Islet of Langerhans (tissue), 1 donor: Measurements from ENCODE around the gene SIAE.

Source experiments
- FAIRE-seq: peaks from one replicate; lab custom pipeline; 2011; peaks lifted over from hg19 to GRCh38; lab: Jason Lieb, UNC

The SIAE gene

DNA sequence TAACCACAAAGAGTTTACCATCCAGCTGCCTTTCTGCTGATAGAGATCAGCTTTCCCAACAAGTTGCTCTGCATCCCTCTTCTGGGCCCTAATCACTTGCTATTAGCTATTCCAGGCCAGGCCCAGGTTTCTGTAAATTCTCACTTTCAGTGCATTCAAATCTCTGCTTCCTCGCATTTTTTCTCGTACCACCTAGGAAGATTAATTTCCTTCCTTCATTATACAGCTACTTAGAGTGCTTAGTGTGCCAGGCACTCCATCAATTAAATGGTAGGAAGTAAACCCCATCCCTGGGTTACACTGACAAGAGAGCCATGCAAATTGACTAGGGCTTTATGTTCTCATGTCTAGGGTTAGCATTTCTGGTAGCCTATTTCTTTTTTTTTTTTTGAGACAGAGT lies 9.7 kb downstream of the SIAE start:
- no peak for FAIRE-seq

DNA sequence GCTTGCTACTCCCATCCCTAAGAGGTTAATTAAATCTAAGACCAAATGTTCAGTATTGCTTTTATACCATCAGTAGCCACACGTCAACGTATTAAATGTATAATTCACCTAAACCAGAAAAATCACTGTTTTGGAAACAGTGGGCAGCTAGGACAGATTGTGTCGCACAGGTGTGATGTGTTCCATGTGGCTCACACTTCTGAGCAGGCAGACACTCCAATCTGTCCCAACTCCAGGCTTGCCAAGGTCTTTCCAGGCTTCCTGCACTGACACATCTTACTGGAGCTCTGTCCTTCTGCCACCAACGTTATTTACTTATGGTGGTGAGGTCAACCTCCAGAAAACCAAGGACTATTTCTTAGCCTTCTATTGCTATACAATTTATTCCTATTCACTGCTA lies 11.4 kb downstream of the SIAE start:
- no peak for FAIRE-seq

DNA sequence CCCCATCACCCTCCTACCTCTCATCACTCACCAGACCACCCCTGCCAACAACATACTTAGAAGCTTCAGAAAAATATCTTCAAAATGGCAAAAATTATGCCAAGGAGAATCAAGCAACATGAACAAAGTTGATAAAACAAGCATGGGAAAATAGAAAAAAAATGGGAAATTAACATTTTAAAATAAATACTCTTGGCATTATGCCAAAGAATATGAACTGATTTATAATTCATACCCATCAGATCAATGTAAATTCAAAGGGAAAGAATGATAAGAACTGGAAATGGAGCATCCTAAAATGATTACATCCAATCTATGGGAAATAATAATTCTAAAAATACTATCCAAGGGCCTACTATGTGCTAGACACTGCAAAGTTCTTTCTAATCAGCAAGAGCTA lies 12.0 kb downstream of the SIAE start:
- peak; percentile 9 for FAIRE-seq

DNA sequence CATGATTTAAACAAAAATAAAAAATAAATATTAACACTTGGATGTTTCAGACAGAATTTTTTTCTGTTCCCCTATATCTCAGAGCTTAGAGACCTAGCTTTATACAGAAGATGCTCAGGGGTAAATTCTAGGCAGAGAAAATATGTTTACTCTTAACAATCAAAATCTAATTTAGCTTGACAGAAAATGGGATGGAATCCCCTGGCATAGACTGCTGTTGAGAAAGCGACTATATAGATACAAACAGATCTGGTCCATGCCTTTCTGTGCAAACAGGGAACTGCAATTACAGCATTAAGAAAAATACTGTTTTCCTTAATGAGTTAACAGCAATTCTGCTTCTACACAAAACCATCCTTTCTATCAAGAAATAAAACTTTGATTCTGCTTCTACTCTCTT lies 14.6 kb downstream of the SIAE start:
- FAIRE-seq = no peak

DNA sequence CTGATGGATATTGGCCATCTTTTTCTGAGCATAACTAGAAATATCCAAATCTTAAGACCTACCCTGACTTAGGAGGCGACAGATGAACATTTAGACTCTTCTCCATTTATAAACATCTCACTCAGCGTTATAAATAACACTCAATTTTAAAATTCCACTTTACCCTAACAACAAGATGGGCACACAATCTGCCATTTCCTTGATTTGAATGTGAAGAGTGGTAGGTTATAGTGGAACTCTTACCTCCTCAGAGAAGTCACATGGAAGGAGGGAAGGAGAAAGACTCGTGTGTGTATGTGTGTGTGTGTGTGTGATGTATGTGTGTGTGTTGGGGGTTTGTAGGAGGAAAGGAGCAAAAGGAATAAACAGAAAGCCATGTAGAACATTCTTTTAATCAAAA lies 15.0 kb downstream of the SIAE start:
- FAIRE-seq = no peak

DNA sequence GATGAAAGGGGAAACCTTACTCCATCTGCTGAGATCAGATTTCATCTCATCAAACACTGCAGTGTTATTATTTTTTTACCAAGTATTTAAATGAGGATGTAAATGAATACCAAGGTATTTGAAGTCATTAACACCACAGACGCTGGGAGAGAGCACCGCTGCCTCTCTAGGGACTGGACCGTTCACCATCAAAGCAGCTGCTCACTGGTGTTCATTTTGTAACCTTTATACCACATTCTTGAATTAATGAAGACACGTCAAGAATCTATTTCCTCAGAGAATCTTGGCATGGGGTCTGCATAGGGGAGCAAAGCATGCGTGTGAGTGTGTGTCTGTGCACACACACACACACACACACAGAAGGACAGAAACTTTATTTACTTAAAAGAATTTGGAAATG lies 15.6 kb downstream of the SIAE start:
- FAIRE-seq = no peak

DNA sequence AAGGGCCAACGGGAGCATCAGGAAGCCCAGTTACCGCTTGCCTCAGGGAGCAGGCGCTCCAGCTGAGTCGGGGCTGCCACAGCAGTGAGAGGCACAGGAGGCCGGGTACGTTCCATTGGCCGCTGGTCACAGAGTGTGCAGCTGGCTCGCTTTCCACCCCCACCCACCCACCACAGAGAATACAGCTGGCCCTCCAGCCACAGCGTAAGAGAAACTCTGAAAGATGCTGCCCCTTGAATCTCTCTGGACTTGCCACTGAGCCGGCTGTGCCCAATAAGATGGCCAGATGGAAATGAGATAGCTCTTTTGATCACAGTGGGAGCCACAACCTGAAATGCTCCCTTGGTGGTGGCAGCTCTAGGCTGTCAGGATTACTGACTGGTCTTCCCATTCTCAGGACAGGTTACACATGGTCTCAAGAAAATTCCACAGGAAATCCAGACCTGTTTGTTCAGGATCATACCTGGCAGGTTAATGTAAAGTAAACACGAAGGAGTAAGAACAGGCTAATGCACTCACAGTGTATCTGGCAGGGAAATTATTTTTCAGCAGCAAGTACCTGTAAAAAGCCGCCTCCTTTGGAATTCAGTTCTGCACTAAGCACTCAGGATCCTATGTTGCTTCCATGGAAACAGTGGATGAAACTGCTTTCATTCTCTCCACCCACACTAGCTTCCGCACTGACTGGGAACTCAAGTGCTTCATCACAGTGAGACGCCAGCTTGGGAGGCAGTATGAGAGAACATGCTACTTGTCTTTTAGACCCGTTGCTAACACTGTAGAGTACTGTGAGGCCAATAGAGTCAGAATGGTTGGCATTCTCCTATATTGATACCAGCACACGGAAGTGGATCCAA lies 16.5 kb downstream of the SIAE start:
- no peak for FAIRE-seq

DNA sequence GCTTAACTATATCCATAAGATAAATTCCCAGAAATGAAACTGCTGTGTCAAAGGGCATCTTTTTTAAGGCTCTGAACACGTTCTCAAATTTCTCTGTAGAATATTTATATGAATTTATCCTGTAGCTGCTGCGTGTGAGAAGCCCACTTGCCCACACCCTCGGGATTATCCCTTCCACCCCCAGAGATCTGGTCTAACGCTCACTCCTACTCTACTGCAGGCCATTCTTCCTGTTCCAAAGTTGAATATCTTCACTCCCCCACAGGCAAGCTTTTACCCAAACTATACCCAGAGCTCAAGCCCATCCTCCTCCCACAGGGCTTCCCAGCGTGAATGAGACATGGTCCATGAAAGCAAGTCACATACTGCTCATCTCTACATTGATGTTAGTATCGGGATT lies 24.9 kb downstream of the SIAE start:
- no peak for FAIRE-seq

DNA sequence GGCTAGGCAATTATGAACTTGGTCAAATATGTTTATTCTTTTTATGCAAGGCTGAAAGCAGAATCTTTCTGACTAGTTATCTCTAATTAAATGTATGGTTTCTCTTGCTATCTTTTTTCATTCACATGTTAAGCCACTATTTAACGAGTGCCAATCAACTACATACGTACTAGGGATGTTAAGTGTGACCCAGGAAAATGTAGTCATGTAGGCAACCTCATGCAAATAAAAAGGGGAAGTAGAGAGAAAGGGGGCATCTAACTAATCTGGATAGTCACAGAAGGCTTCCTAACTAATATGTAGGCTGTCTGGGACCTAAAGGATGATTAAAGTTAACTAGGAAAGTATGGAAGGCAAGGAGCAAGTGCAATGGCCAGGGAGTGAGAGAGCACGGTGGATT lies 27.4 kb downstream of the SIAE start:
- FAIRE-seq = no peak

DNA sequence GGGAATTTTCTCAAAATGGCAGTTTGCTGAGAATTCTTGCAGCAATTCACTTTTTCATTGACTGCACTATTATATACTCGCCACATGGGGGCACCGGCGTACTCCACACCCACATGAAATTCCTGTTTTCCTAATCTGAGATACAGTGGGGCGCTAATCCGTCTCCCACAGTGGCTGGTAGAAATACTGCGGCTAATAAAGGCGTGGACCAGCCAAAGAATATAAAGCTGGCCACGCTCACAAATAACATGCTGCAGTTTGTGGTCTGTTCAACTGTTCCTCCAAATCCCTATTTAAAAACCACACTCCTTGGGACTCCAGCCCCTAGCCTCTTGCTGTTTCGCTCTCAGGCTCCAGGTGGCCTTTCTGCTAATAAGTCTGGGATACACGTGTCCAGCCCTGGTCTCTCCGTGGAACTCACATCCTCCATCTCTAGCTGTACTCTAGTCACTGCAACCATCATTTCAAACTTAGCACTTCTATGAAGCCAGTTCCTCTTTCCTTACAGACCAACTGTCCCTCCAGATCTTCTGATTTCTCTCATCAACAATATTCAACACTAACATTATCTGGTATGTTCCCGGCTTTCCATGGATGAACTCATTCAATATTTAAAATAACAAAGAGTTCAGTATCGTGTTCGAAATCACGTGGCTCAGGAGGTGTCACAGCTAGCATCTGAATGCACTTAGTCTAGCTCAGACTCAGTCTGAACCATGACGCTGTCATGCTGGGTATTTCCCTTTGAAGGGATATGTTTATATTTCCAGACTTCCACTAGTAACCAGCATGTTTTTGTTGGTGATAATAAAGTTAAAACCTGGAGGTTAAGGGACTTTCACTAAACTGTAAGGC lies 28.9 kb downstream of the SIAE start:
- FAIRE-seq = no peak

DNA sequence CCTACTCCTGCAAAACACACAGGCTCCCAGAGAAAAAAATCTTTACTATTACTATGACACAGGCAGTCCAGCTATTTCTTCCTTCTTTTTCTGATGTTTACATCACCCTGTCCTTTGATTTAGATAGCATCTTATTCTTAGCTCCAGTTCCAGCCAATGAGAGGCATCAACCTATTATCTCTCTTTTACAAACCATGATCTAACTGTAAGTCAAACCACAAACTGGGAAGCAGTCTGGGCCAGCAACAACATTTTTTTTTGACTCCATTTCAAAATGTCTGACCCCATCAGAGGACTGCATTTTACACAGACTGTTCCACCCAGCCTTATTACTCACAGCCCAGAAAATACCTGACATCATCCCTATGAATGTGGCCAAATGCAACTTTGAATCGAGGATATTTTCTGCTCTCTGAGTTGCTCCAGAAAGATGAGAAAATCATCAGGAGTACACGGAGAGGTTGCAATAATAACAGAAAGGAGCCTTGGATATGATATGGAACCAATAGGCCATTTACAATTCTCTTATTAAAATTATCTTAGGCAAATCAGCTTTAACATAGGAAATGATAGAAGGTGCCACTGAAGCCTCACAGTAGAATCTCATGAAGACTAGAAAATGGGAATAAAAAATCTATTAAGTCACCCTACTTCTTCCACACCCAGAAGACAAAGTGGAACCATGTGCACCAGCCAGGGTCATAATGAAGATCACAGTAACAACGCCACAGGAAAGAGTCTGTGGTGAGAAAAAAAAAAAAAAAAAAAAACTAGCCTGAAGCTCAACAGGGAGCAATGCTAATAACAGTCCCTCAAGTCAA lies 29.7 kb downstream of the SIAE start:
- no peak for FAIRE-seq

DNA sequence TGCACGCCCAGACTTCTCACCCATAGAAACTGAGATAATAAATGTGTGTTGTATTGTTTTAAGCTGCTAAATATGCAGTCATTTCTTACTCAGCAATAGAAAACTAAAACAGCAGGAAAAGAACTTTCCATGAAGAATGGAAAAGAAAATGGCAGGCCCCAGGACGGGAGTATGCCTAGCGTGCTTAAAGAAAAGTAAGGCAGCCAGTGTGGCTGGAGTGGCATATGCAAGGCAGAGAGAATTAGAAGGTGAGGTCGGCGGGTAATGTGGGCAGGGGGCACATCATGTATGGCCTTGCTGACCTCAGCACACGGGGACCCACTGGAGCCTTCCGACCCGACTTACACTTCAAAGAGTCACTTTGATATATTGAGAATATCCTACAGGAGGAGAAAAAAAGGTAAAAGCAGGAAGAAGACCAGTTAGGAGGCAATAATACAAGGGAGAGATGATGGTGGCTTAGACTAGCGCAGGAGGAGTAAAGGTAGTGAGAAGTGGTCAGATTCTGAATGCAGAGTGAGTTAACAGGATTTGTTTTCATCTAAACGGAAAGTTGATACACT lies 30.4 kb downstream of the SIAE start:
- no peak for FAIRE-seq

DNA sequence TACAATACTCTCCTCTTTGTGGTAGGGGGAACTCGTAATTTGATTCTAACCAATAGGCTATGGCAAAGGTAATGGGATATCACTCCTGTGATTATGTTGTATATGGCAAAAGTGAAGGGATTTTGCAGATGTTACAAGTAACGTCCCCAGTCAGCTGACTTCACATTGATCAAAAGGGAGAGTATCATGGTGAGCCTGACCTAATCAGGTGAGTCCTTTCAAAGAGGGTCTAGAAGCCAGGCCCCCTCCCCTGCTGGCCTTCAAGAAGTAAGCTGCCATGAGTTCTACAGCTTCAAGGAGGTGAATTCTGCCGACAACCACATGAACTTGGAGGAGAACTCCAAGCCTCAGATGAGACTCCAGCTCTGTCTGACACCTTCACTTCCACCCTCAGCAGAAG lies 30.9 kb downstream of the SIAE start:
- FAIRE-seq = no peak

DNA sequence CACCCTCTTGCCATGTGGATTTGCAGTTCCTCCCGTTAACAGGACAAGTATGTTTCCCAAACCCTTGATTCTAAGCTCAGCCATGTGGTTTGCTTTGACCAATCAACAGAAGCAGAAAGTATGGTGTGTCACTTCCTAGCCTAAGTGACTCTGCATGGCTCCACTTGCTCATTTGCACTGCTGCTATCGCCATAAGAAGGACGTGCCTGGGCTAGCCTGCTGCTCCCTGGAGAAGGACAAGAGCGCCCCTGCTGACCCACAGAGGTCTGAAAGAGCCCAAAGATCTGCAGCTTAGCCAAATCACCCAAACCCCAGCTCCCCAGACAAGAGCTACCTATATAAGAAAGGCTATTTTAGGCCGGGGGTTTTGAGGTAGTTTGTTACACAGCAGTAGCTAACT lies 32.9 kb downstream of the SIAE start:
- no peak for FAIRE-seq

DNA sequence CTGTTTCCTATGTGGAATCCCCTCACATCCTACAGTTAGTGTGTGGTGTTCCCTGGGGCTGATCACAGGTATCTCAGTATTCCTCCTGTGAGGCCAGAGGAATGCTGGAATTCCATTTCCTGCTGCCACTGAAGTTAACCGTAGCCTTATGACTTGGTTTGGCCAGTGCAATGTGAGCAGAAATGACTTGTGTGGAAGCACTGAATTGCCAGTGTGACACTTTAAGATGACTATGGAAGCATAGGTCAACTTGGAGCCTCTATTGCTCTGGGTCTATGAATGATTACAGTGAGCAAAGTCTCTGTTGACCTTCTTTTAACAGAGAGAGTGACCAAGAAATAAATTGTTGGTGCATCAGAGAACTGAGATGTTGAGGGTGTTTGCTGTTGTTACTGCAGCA lies 34.4 kb downstream of the SIAE start:
- no peak for FAIRE-seq

DNA sequence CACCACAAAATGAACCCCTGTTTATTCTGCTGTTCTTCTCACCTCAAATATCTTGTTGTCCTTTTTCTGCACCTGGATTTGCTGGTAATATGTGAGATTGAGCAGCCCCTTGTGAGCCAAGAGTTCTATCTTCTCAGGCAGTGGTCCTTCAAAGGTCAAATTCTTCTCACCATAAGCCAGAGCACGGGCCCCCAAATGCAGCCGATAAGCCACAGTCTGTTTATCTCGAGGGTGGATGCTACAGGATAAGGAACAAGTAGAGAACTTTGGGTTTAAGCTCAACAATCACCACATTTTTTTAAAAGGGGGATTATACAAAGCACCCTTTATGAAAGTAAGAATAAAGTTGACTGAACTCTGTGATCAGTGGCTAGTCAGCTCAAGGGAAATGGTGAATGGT lies 35.0 kb downstream of the SIAE start:
- no peak for FAIRE-seq

DNA sequence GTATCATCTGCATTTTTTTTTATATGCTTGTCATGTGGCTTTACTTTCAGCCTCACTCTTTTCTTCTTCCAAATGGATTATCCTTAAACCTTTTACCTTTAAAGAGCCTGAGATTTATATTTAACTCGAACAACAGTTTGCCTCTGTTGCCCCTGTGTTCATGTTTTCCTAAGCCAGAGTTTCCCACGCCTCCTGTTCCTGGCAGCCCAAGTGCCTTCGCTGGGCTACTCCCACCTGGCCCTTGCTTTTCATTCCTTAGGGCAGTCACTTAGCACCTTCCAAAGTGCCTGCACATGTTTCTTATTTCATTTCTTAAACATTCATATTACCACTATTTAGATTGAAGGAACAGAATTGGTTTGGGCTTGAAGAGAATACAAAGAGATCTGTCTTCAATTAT lies 37.6 kb downstream of the SIAE start:
- FAIRE-seq = no peak

DNA sequence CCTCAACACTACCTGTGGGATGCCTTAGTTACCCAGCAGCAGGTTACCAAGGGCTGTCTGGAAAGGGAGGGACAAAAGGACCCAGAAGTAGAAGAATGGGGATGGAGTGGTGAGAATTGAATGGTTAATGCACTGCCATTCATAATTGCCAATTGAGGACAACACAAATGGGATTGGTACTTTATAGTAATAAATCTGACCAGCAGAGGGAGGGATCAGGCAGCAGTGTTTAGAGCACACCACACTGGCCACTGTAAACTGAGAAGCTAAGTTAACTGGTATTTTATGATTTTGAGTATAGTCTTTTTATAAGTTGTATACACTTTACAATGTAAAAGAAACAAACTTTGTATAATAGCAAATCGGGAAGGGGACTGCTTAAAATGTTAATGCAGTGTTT lies 40.2 kb downstream of the SIAE start:
- no peak for FAIRE-seq

DNA sequence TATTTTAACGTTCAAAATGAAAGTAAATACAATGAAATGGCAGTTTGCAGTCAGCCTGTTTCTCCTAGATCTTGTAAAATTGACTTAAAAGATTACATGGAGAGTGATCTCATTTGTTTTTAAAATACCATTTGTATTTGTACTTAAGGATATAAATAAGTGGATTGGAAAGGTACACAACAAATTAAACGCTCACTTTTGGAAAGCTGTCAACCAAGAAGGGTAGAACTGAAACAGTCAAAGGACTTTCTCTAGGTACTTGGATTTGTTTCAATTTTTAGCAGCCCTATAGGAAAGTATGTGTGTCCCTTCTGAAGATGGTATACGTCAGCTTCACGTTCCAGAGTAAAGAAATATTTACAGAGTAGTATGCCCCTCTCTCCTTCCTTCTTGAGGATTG lies 43.6 kb downstream of the SIAE start:
- peak; percentile 65 for FAIRE-seq

DNA sequence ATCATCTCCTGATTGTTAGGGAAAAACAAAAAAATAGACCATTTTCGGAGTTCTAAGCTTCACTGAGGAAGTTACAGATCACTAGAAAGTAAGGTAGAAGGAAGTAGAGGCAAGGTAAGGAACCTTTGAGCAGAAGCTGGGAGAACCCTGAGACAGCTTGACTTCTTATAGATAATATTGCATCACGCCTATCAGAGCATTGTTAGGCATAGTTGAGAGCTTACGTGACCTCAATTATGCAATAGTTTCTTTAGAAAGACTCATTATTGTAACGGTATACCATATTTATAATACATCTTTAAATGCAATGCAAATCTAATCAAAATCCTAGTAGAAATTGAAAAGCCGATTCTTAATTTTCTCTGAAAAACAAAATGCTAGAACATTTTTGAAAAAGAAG lies 46.0 kb downstream of the SIAE start:
- FAIRE-seq = no peak

DNA sequence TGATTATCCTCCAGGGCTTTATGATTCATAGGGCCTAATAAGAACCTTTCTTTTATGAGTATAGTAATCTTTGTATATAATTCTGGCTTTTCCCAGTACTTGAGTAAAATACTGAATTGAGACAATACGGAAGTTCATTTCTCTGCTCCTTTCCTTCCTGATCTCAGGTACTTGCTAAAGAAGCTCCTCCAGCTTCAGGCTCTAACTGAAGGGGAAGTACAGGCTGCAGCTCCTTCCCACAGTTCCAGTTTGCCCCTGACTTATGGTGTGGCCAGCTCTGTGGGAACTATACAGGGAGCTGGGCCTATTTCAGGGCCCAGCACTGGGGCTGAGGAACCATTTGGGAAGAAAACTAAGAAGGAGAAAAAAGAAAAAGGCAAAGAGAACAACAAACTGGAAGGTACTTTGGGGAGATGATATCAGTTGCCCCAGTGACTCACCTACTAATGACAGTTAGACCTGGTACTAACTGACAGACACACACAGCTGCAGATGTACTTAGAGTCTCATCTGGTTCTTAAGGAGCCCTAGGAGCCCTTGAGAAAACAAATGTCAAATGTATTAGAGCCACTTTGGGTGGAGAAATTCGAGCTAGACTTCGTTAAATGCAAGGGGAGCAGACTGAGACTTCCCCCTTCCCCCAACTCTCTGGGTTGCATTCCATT lies 47.9 kb downstream of the SIAE start:
- no peak for FAIRE-seq
